Skin of body (tissue), 1 donor: ENCODE results near the gene NECTIN2. TPM values are rescaled to one million over a fixed set of nuclear protein-coding genes. Genes with fewer than 3 reads are reported as not detected.

Experiments
- total RNA-seq: library from RNA; depleted of rRNA; stranded (reverse); fragments of >200 nt; gene quantifications from one replicate; pipeline ENCODE4 v1.2.3, GENCODE V29; 2014

Gene NECTIN2
- total RNA-seq, 1 donor from 2014 or later = 34.0 TPM

Other genes starting within 250 kb of the NECTIN2 start
- not detected for gene IGSF23, start 232.7 kb upstream of the NECTIN2 start, total RNA-seq
- gene PVR, start 202.4 kb upstream of the NECTIN2 start, total RNA-seq = 18.8 TPM
- gene CEACAM19, start 174.8 kb upstream of the NECTIN2 start, total RNA-seq = 3.4 TPM
- gene CEACAM16, start 147.1 kb upstream of the NECTIN2 start, total RNA-seq = not detected
- gene BCL3, start 97.6 kb upstream of the NECTIN2 start, total RNA-seq = 4.6 TPM
- 12.5 TPM for gene CBLC, start 68.4 kb upstream of the NECTIN2 start, total RNA-seq
- 50.4 TPM for gene BCAM, start 37.2 kb upstream of the NECTIN2 start, total RNA-seq
- 16.1 TPM for gene TOMM40, start 45.0 kb downstream of the NECTIN2 start, total RNA-seq
- 313 TPM for gene APOE, start 59.5 kb downstream of the NECTIN2 start, total RNA-seq
- gene APOC1, start 68.3 kb downstream of the NECTIN2 start, total RNA-seq = 44.6 TPM
- gene APOC4, start 95.9 kb downstream of the NECTIN2 start, total RNA-seq = not detected
- gene APOC2, start 99.8 kb downstream of the NECTIN2 start, total RNA-seq = 0.69 TPM
- 36.7 TPM for gene CLPTM1, start 109.1 kb downstream of the NECTIN2 start, total RNA-seq
- gene RELB, start 155.2 kb downstream of the NECTIN2 start, total RNA-seq = 7.1 TPM
- gene CLASRP, start 192.7 kb downstream of the NECTIN2 start, total RNA-seq = 20.3 TPM
- gene ZNF296, start 230.2 kb downstream of the NECTIN2 start, total RNA-seq = 0.39 TPM
- gene GEMIN7, start 233.0 kb downstream of the NECTIN2 start, total RNA-seq = 10.0 TPM
- 15.7 TPM for gene PPP1R37, start 246.9 kb downstream of the NECTIN2 start, total RNA-seq